GM13976 (cell line): ENCODE data around the gene CRISPLD2.

Source experiments
- DNase-seq: peaks from one replicate; pipeline ENCODE4 v3.0.0; 2012; ENCODE audit warnings: low spot score
- CTCF ChIP-seq: IDR thresholded peaks from 2 replicates; pipeline ENCODE4 v1.5.1; 2012; ENCODE audit warnings: borderline replicate concordance, mild to moderate bottlenecking; ENCODE audit not compliant: insufficient read depth; ENCODE audit errors: extremely low read depth, missing control alignments, control extremely low read depth
- in situ Hi-C: fragments of 300-500 bp; cut with MboI; formaldehyde crosslinking; loops from one replicate; pipeline ENCODE4 v1.12.0; 2022; ENCODE audit warnings: low sequenced_read_pairs, mixed read lengths, inconsistent platforms; ENCODE audit not compliant: unreplicated experiment

The CRISPLD2 gene

DNA sequence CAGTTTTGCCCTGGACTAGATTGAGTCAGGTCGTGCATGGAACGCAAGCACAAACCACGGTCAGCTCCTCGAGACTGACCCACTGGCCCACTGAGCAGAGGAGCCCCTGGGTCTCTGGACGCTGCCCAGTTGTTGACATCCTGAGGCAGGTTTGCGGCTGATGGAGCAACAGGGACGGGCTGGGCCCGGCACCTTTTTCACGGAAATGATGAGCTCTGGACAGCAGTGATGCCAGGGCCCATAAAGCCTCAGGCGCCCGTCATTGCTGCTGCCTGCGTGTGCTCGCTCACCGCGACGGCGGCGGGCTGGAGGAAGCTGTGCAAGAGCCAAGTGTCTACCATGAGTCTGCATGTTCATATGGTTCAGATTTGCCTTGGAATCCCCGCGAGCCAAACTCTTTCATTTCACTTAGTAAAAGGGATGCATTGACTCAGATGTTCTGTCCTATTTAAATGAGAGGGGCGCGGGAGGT, 30.8 kb upstream of the CRISPLD2 start:
- in situ Hi-C loops: no loop called here
- no peak for TF ChIP-seq CTCF
- DNase-seq: no peak

GRCh38 chr16:84789431-84789830, 30.4 kb upstream of the CRISPLD2 start:
- DNase-seq: no peak
- in situ Hi-C loops: no loop called here
- TF ChIP-seq CTCF: no peak

- in situ Hi-C loops: no loop called here
- TF ChIP-seq CTCF: no peak
- DNase-seq: no peak
These were observed 29.5 kb upstream of the CRISPLD2 start for GRCh38 chr16:84790301-84790700.

- no peak for TF ChIP-seq CTCF
- in situ Hi-C loops: no loop called here
- no peak for DNase-seq
These were observed 28.7 kb upstream of the CRISPLD2 start for GRCh38 chr16:84791088-84791487.

GRCh38 chr16:84791501-84791900, 28.3 kb upstream of the CRISPLD2 start:
- DNase-seq: no peak
- in situ Hi-C loops: no loop called here
- no peak for TF ChIP-seq CTCF

GRCh38 chr16:84794186-84794585, 25.6 kb upstream of the CRISPLD2 start:
- DNase-seq: no peak
- in situ Hi-C loops: no loop called here

More at GRCh38 chr16:84794186-84794585, 25.6 kb upstream of the CRISPLD2 start:
- TF ChIP-seq CTCF: no peak
